CD14-positive monocyte (primary cell): ENCODE results near the gene ODF2. TPM values are rescaled to one million over a fixed set of nuclear protein-coding genes. Genes with fewer than 3 reads are reported as not detected.

Experiments used
- DNase-seq, 3 donors: peaks; one replicate each; pipeline ENCODE4 v3.0.0-alpha.2; 2011 to 2022
- H2AFZ ChIP-seq: 2 replicates; pipeline ENCODE4 v1.6.0; 2012; ENCODE audit warnings: mild to moderate bottlenecking, low read depth, low read length, inconsistent platforms; ENCODE audit not compliant: insufficient read depth, poor library complexity, severe bottlenecking
- H3K27ac ChIP-seq, 2 donors: 1 replicate in 1 of 2; 2 replicates in 1 of 2; pipeline ENCODE4 v1.5.1; 2012 to 2013; ENCODE audit warnings: low read length in 2 of 2, control low read depth in 1 of 2, inconsistent platforms in 1 of 2, low read depth in 1 of 2, mild to moderate bottlenecking in 1 of 2
- H3K27me3 ChIP-seq, 2 donors: one replicate each; pipeline versions ENCODE4 v1.6.0 to v1.6.1; 2011 to 2013; ENCODE audit warnings: low read length in 2 of 2; ENCODE audit not compliant: control insufficient read depth in 2 of 2, insufficient read depth in 2 of 2
- H3K36me3 ChIP-seq, 2 donors: replicated peaks in 1 of 2; 1 replicate in 1 of 2; 2 replicates in 1 of 2; pipeline versions ENCODE4 v1.5.1 to v1.6.1; 2012 to 2013; ENCODE audit warnings: low read length in 2 of 2, control low read depth in 1 of 2, inconsistent platforms in 1 of 2, mild to moderate bottlenecking in 1 of 2; ENCODE audit not compliant: insufficient read depth in 2 of 2, control insufficient read depth in 1 of 2
- H3K4me1 ChIP-seq, 2 donors: 1 replicate in 1 of 2; 2 replicates in 1 of 2; pipeline versions ENCODE4 v1.5.1 to v1.6.1; 2012 to 2013; ENCODE audit warnings: low read length in 2 of 2, control low read depth in 1 of 2, inconsistent platforms in 1 of 2, mild to moderate bottlenecking in 1 of 2, moderate library complexity in 1 of 2; ENCODE audit not compliant: insufficient read depth in 2 of 2, control insufficient read depth in 1 of 2
- H3K4me2 ChIP-seq: replicated peaks from 2 replicates; pipeline ENCODE3; 2012; ENCODE audit warnings: low read length, moderate library complexity, mild to moderate bottlenecking; ENCODE audit not compliant: poor library complexity, severe bottlenecking; ENCODE audit errors: extremely low read depth
- H3K4me3 ChIP-seq, 3 experiments: fragments of 200-600 bp in 1 of 3; sonication (generic) in 1 of 3; replicated peaks in 1 of 3; 1 replicate in 2 of 3; 2 replicates in 1 of 3; pipeline ENCODE4 v1.5.1; 2011 to 2013; ENCODE audit warnings: low read length in 3 of 3, mild to moderate bottlenecking in 3 of 3, control low read depth in 2 of 3, low read depth in 2 of 3, inconsistent platforms in 1 of 3, moderate library complexity in 1 of 3
- H3K79me2 ChIP-seq: 2 replicates; pipeline ENCODE4 v1.6.0; 2012; ENCODE audit warnings: mild to moderate bottlenecking, control low read depth, inconsistent platforms, low read length, moderate library complexity; ENCODE audit not compliant: insufficient read depth
- H3K9ac ChIP-seq: 2 replicates; pipeline ENCODE4 v1.6.0; 2017; ENCODE audit warnings: low read length, mild to moderate bottlenecking; ENCODE audit not compliant: insufficient read depth, poor library complexity, severe bottlenecking
- H3K9me3 ChIP-seq, 2 donors: replicated peaks in 1 of 2; 1 replicate in 1 of 2; 2 replicates in 1 of 2; pipeline versions ENCODE4 v1.5.1 to v1.6.1; 2012 to 2013; ENCODE audit warnings: low read length in 2 of 2, control low read depth in 1 of 2; ENCODE audit not compliant: control insufficient read depth in 1 of 2, insufficient read depth in 1 of 2
- H4K20me1 ChIP-seq: 2 replicates; pipeline ENCODE4 v1.6.0; 2012; ENCODE audit warnings: mild to moderate bottlenecking, low read length, control low read depth, moderate library complexity; ENCODE audit not compliant: insufficient read depth
- H3K27ac Mint-ChIP-seq, 7 donors: one replicate each; pipeline ENCODE4 v1.8.0; 2020; ENCODE audit warnings: mild to moderate bottlenecking in 7 of 7, mixed read lengths in 7 of 7, moderate library complexity in 6 of 7, inconsistent platforms in 2 of 7
- H3K27me3 Mint-ChIP-seq, 3 donors: one replicate each; pipeline ENCODE4 v1.8.0; 2021 to 2022; ENCODE audit warnings: low read depth in 3 of 3, mild to moderate bottlenecking in 3 of 3, mixed read lengths in 3 of 3, moderate library complexity in 3 of 3, inconsistent platforms in 1 of 3
- H3K36me3 Mint-ChIP-seq, 2 donors: one replicate each; pipeline ENCODE4 v1.8.0; 2020; ENCODE audit warnings: mixed read lengths in 2 of 2, inconsistent platforms in 1 of 2, mild to moderate bottlenecking in 1 of 2
- H3K4me1 Mint-ChIP-seq: one replicate; pipeline ENCODE4 v1.8.0; 2020; ENCODE audit warnings: mild to moderate bottlenecking, mixed read lengths
- H3K4me3 Mint-ChIP-seq, 2 donors: one replicate each; pipeline ENCODE4 v1.8.0; 2020; ENCODE audit warnings: mild to moderate bottlenecking in 2 of 2, mixed read lengths in 2 of 2, moderate library complexity in 1 of 2
- H3K9me3 Mint-ChIP-seq, 7 donors: one replicate each; pipeline ENCODE4 v1.8.0; 2020 to 2022; ENCODE audit warnings: mixed read lengths in 7 of 7, mild to moderate bottlenecking in 6 of 7, moderate library complexity in 6 of 7, inconsistent platforms in 2 of 7
- WGBS: methylation state at CpG from one replicate; pipeline ENCODE4 v1.1.5; 2013; ENCODE audit warnings: missing lambda C conversion rate; ENCODE audit not compliant: insufficient coverage; 5-methylcytosine and 5-hydroxymethylcytosine counted together
- intact Hi-C, 2 donors: fragments of 100-400 bp; cut with micrococcal nuclease; formaldehyde crosslinking; loops; one replicate each; pipeline versions ENCODE4 v1.15.0 to v1.15.1; 2023
- polyA plus RNA-seq, 3 donors: library from polyadenylated mRNA; depleted of rRNA in 1 of 3; unstranded in 2 of 3; stranded (reverse) in 1 of 3; fragments of 300-500 nt in 2 of 3; fragments of >200 nt in 1 of 3; fragmentation: Illumina TruSeq in 2 of 3; gene quantifications; 1 replicate in 2 of 3; 2 replicates in 1 of 3; pipeline ENCODE4 v1.2.3, GENCODE V29; 2012 to 2021
- small RNA-seq: library from RNA; depleted of rRNA; stranded (forward); fragments of <200 nt; gene quantifications from one replicate; pipeline ENCODE3, GENCODE V24; 2012; ENCODE audit warnings: low read depth; ENCODE audit not compliant: insufficient read length
- TF ChIP-seq, protein P1 (sequence below): fragments of 200-600 bp; IDR thresholded peaks from one replicate; pipeline ENCODE4 v1.8.0; 2022; ENCODE audit warnings: antibody characterized with exemption, mild to moderate bottlenecking

Gene ODF2
- polyA plus RNA-seq, 3 donors, result 7.9 to 24.1 (median 11.4) TPM

- H2AFZ ChIP-seq, result peak overlapping the region; percentile 31
- Mint-ChIP-seq H3K4me1 (peaks cover 24% of the 10 kb centered on the region), H3K27me3 (no peaks in the 10 kb centered on the region), H3K36me3 (no peaks in the 10 kb centered on the region), H3K4me3 (no peak overlapping the region), H3K9me3 (peaks cover 0 to 3% (median 0%) of the 10 kb centered on the region in 7 donors), H3K27ac (peak overlapping the region in 2 of 7 donors; percentile 4 to 9)
- TF ChIP-seq, protein P1, sequence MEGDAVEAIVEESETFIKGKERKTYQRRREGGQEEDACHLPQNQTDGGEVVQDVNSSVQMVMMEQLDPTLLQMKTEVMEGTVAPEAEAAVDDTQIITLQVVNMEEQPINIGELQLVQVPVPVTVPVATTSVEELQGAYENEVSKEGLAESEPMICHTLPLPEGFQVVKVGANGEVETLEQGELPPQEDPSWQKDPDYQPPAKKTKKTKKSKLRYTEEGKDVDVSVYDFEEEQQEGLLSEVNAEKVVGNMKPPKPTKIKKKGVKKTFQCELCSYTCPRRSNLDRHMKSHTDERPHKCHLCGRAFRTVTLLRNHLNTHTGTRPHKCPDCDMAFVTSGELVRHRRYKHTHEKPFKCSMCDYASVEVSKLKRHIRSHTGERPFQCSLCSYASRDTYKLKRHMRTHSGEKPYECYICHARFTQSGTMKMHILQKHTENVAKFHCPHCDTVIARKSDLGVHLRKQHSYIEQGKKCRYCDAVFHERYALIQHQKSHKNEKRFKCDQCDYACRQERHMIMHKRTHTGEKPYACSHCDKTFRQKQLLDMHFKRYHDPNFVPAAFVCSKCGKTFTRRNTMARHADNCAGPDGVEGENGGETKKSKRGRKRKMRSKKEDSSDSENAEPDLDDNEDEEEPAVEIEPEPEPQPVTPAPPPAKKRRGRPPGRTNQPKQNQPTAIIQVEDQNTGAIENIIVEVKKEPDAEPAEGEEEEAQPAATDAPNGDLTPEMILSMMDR, result no peak
- H3K9ac ChIP-seq, result no peak overlapping the region
- H3K27me3 ChIP-seq, result no peaks in the 10 kb centered on the region
- H3K79me2 ChIP-seq, result peaks cover 25% of the 10 kb centered on the region
- peaks cover 12% of the 10 kb centered on the region for H4K20me1 ChIP-seq
- H3K4me2 ChIP-seq, result no peak overlapping the region
- DNase-seq, result no peak
- intact Hi-C loops, result loop anchor here in 1 of 2 donors (5.0 kb wide), 1 partner anchor 43 kb away; no protein-coding TSS in a partner anchor
- no peaks in the 10 kb centered on the region for H3K36me3 ChIP-seq
- peak overlapping the region in 1 of 2 donors; percentile 50 for H3K27ac ChIP-seq
- H3K4me3 ChIP-seq, result no peak overlapping the region
- WGBS, result no CpG with 5 or more reads among the region's 2 CpGs
- no peaks in the 10 kb centered on the region for H3K9me3 ChIP-seq
- H3K4me1 ChIP-seq, result peaks cover 25 to 32% of the 10 kb centered on the region in 2 donors
Observed at GRCh38 chr9:128550226-128550625, 94.4 kb downstream of the ODF2 start.

Small RNA genes lying within 50 kb of the gene (small RNA-seq; reads per million reads assigned to genes)
- not detected for gene RNU7-171P

Other genes with a start within 250 kb of the ODF2 start
- 10 to 100 TPM in 1 of 3 donors, 1 to 10 TPM in 2; 2.9 to 34.2 (median 4.6) TPM for gene GOLGA2, start 180.0 kb upstream of the ODF2 start, polyA plus RNA-seq
- 10 to 100 TPM; 14.4 to 18.0 (median 16.2) TPM for gene SWI5, start 179.7 kb upstream of the ODF2 start, polyA plus RNA-seq
- 10 to 100 TPM in 2 of 3 donors, 1 to 10 TPM in 1; 5.9 to 17.0 (median 13.5) TPM for gene TRUB2, start 133.6 kb upstream of the ODF2 start, polyA plus RNA-seq
- 10 to 100 TPM; 19.9 to 32.6 (median 20.4) TPM for gene COQ4, start 133.2 kb upstream of the ODF2 start, polyA plus RNA-seq
- gene SLC27A4, start 115.5 kb upstream of the ODF2 start, polyA plus RNA-seq, result 1 to 10 TPM; 6.8 to 8.9 (median 6.8) TPM
- gene URM1, start 84.6 kb upstream of the ODF2 start, polyA plus RNA-seq, result 10 to 100 TPM; 37.5 to 39.7 (median 38.3) TPM
- gene CERCAM, start 35.1 kb upstream of the ODF2 start, polyA plus RNA-seq, result 1 to 10 TPM; 1.5 to 2.5 (median 1.8) TPM
- 10 to 100 TPM; 16.0 to 31.2 (median 22.2) TPM for gene GLE1, start 48.7 kb downstream of the ODF2 start, polyA plus RNA-seq
- gene SPTAN1, start 96.6 kb downstream of the ODF2 start, polyA plus RNA-seq, result 10 to 100 TPM in 1 of 3 donors, 1 to 10 TPM in 2; 6.2 to 40.8 (median 8.5) TPM
- gene DYNC2I2, start 200.8 kb downstream of the ODF2 start, polyA plus RNA-seq, result 1 to 10 TPM; 1.5 to 2.1 (median 1.9) TPM
- gene SET, start 233.2 kb downstream of the ODF2 start, polyA plus RNA-seq, result 100 to 1,000 TPM in 2 of 3 donors, 10 to 100 TPM in 1; 56.2 to 124 (median 114) TPM
- gene PKN3, start 246.5 kb downstream of the ODF2 start, polyA plus RNA-seq, result under 1 TPM; 0.11 to 0.49 (median 0.27) TPM